Endothelial cell of umbilical vein (primary cell): ENCODE measurements around the gene CRAT.

Experiments used
- CTCF ChIP-seq, 2 donors: IDR thresholded peaks; 1 replicate in 1 of 2; 2 replicates in 1 of 2; pipeline ENCODE4 v1.5.1; 2011; ENCODE audit warnings: low read length in 2 of 2, mild to moderate bottlenecking in 2 of 2, moderate library complexity in 2 of 2, control low read depth in 1 of 2, inconsistent platforms in 1 of 2, low read depth in 1 of 2; ENCODE audit not compliant: insufficient read depth in 1 of 2; ENCODE audit errors: extremely low read depth in 1 of 2
- EZH2 ChIP-seq: IDR thresholded peaks from 2 replicates; pipeline ENCODE4 v1.6.1; 2012; ENCODE audit warnings: borderline replicate concordance, low read depth, mild to moderate bottlenecking, moderate library complexity, low read length, inconsistent platforms; ENCODE audit not compliant: severe bottlenecking
- MAX ChIP-seq: IDR thresholded peaks from 2 replicates; pipeline ENCODE4 v1.6.1; 2011; ENCODE audit not compliant: insufficient read depth, insufficient read length
- POLR2A ChIP-seq: IDR thresholded peaks from 2 replicates; pipeline ENCODE4 v1.6.1; 2012; ENCODE audit warnings: low read depth, mild to moderate bottlenecking, control low read depth, low read length
- POLR2AphosphoS5 ChIP-seq: IDR thresholded peaks from 2 replicates; pipeline ENCODE4 v1.6.1; 2012; ENCODE audit warnings: low read depth, mild to moderate bottlenecking, control low read depth, low read length, moderate library complexity; ENCODE audit not compliant: insufficient read depth

DNA sequence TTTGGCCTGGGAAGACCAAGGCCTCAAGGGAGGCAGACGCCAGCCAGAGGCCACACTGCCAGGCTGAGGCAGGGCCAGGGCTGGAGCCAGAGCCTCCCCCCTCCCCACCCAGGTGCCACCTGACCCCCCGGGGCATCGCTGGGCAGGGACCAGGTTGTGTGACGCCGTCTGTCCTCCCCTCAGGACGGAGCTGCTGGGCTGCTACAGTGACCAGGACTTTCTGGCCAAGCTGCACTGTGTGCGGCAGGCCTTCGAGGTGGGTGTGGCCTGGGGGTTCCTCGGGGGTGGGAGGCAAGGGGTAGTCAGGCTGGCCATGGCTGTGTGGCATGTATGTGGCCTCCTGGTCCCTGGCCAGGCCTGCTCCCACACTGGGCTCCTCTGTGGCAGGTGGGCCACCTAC is 47.5 kb downstream of the CRAT start:
- TF ChIP-seq CTCF (IDR thresholded peaks at IDR 0.05; ENCODE audit: extremely low read depth in 1 of 2, insufficient read depth in 1 of 2, low read depth in 1 of 2, low read length in 2 of 2) (no peak), EZH2 (no peak), POLR2AphosphoS5 (no peak), MAX (no peak), POLR2A (no peak)
